Astrocyte of the spinal cord (primary cell): Measurements from ENCODE around the gene HERPUD1.

Experiments used
- DNase-seq: peaks from one replicate; pipeline ENCODE4 v3.0.0; 2011; ENCODE audit warnings: low read depth, low spot score
- H3K4me3 ChIP-seq: 2 replicates; pipeline ENCODE4 v1.5.1; 2011; ENCODE audit warnings: low read depth, mild to moderate bottlenecking, low read length, moderate library complexity
- in situ Hi-C: cut with HindIII; loops from 2 replicates; pipeline ENCODE4 v1.10.0; 2017; ENCODE audit warnings: low sequenced_read_pairs
- TF ChIP-seq, protein P1 (sequence below): IDR thresholded peaks from 2 replicates; pipeline ENCODE4 v1.5.1; 2012; ENCODE audit warnings: low read depth, mild to moderate bottlenecking, low read length, inconsistent platforms

The HERPUD1 gene

DNA sequence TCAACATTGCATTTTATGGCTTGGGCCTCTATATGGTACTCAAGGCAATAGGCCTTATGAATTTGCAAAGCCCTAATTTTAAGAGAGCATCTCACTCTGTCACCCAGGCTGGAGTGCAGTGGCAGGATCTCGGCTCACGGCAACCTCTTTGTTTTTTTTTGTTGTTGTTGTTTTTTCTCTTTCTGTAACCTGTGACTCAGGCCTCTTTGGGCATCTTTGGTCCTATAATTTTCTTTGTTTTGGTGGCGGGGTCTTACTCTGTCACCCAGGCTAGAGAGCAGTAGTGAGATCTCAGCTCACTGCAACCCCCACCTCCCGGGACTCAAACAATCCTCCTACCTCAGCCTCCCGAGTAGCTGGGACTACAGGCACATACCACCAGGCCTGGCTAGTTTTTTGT, 21.8 kb upstream of the HERPUD1 start:
- no peak for DNase-seq
- in situ Hi-C loops: no loop called here
- H3K4me3 ChIP-seq: no peak overlapping the region

DNA sequence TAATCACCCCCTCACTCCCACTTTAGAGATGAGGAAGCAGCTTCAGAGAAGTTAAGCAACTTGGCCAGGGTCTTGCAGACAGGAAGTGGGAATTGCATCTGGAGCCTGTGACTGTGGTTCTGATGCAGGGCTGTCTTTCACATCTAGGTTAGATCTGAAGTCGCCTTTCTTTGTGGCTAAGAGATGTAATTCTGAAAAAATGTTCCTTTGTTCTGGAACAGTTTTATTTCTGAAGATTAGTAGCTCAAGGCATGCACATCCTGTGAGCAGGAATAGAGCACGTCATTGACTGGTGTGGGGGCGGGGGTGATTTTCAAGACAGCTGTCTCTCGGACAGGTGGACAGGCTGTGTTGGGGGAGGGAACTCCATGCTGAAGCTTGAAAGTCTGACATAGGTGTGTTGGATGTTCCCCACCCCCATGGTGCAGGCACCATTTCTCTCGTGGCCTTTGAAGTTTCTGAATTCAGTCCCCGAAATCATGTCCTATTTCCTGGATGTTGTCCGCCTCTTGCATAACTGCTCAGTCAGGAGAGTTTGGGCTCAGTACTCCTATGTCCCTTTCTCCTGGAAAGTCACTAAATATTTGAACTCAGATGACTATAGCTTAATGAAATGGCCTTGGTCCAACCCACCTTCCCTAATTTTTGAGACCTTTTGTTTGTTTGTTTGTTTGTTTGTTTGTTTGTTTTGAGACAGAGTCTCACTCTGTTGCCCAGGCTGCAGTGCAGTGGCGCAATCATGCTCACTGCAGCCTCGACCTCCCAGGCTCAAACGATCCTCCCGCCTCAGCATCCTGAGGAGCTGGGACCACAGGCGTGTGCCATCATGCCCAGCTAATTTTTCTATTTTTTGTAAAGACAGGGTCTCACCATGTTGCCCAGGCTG, 21.0 kb upstream of the HERPUD1 start:
- in situ Hi-C loops: no loop called here
- TF ChIP-seq, protein P1, sequence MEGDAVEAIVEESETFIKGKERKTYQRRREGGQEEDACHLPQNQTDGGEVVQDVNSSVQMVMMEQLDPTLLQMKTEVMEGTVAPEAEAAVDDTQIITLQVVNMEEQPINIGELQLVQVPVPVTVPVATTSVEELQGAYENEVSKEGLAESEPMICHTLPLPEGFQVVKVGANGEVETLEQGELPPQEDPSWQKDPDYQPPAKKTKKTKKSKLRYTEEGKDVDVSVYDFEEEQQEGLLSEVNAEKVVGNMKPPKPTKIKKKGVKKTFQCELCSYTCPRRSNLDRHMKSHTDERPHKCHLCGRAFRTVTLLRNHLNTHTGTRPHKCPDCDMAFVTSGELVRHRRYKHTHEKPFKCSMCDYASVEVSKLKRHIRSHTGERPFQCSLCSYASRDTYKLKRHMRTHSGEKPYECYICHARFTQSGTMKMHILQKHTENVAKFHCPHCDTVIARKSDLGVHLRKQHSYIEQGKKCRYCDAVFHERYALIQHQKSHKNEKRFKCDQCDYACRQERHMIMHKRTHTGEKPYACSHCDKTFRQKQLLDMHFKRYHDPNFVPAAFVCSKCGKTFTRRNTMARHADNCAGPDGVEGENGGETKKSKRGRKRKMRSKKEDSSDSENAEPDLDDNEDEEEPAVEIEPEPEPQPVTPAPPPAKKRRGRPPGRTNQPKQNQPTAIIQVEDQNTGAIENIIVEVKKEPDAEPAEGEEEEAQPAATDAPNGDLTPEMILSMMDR: no peak

More for the DNA sequence above, 21.8 kb upstream of the HERPUD1 start:
- TF ChIP-seq, protein P1: no peak

DNA sequence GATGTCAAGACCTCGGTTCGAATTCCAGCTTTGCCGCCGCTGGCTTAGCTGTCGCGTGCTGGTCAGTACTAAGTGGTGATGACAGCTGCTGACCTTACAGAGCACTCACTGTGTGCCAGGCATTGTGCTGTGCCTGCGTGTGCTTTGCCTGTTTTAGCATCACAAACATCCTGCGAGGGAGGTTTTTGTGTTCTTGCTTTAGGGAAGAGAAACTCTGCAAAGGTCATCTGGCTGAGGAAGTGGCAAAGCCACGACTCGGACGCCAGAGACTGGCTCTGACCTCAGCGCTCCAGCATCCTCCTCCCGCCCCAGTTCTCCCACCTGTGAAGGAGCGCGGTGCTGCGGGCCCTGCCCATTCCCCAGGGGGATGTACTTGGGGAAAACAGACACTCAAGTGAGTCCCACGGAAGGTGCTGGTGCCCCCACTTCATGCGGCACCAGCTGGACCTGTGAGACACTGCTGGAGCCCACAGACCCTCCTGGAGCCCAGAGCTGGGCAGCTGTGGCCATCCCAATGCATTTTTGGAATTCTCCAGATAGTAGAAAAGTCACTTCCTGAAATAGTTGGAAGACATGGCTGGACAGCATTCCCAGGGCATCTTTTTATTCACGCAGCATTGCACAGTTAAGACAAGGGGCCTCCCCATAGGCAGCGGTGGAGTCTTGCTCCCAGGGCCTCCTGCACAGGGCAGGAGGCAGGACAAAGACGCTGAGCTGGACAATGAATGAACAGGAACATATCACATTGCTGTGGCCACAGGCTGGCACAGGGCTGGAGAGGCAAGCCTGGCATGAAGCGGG, 20.0 kb upstream of the HERPUD1 start:
- in situ Hi-C loops: no loop called here
- no peak for DNase-seq
- H3K4me3 ChIP-seq: no peak overlapping the region

More for the DNA sequence above, 21.0 kb upstream of the HERPUD1 start:
- H3K4me3 ChIP-seq: no peak overlapping the region
- DNase-seq: peak; percentile 77

DNA sequence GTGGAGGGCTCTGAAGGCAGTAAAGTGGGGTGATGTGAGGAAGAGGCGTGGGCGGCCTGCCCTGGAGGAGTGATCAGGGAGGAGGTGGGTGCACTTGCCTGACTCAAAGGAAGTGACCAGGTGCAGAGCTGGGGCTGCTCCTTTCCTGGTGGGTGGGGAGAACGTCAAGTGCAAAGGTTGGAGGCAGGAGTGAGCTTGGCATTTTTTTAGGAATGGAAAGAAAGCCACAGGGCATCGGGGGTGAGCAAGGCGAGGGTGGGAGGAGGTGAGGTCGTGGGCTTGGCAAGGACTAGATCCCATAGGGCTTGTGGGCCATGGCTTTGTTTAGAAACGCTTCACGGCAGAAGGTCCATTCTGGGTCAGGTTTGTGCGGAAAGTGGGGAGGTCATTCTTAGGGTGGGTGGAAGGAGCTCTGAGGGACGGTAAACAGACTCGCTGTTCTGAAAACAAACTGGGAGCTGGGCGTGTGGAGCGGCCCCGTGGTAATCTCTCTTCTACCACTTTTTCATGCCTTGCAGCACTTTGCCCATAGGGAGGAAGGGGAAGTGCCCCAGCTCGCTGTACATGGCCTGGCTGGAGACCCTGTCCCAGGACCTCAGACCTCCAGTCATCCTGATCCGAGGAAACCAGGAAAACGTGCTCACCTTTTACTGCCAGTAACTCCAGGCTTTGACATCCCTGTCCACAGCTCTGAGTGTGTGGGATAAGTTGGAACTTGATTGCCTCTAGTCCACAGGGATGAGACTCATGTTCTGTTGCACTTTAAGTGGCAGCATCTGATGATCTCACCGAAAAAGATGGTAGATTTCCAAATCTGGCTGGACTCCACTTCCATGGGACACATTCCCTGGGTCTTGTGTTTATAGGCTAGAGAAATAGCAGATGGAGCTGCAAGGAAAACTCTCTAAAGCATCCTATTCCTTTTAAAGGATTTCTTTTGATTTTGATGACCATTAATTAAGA, 18.9 kb upstream of the HERPUD1 start:
- no peak for DNase-seq
- in situ Hi-C loops: no loop called here
- no peak overlapping the region for H3K4me3 ChIP-seq
- TF ChIP-seq, protein P1: no peak

More for the DNA sequence above, 20.0 kb upstream of the HERPUD1 start:
- TF ChIP-seq, protein P1: no peak

DNA sequence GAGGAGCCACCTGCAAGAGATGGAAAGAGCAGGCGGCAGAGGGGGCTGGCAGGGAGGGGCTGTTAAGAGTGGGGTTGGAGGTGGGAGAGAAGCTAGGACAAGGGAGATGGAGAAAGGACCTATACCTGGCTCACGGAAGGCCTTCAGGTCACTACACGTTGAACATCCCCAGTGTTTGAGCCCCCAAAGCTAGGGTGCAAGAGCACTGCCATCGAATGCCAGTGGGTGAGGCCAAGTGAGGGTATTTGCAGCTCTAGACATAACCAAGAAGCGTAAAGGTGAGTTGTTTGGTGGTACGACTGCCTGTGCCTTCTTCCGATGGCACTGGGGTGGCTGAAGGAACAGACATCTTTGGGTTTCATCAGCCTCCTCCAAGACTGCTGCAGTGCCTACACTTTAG, 17.0 kb upstream of the HERPUD1 start:
- in situ Hi-C loops: no loop called here
- TF ChIP-seq, protein P1: no peak
- no peak overlapping the region for H3K4me3 ChIP-seq
- no peak for DNase-seq
